Measurements from ENCODE around the gene GPR142. TPM values are rescaled to one million over a fixed set of nuclear protein-coding genes. Genes with fewer than 3 reads are reported as not detected.

Gene GPR142
- total and polyA plus RNA-seq, 2 donors from 2014 or later = not detected

- Histone ChIP-seq H3K27ac (ENCODE audit: low read depth in 2 of 2, low read length in 2 of 2) (no peak overlapping the region), H3K9ac (ENCODE audit: low read length in 3 of 3) (peak overlapping the region in 1 of 3 donors; percentile 60), H3K36me3 (ENCODE audit: control insufficient read depth in 2 of 3, insufficient read depth in 3 of 3, low read length in 3 of 3) (no peaks in the 10 kb centered on the region), H3K4me1 (ENCODE audit: control insufficient read depth in 2 of 3, insufficient read depth in 2 of 3, low read depth in 1 of 3, low read length in 3 of 3) (peaks cover 0 to 13% (median 0%) of the 10 kb centered on the region in 3 donors), H3K4me3 (ENCODE audit: low read length in 3 of 3) (no peak overlapping the region), H3K27me3 (ENCODE audit: control insufficient read depth, insufficient read depth, low read length) (no peaks in the 10 kb centered on the region), H3K9me3 (ENCODE audit: control insufficient read depth in 2 of 3, insufficient read depth in 1 of 3, low read length in 3 of 3) (no peaks in the 10 kb centered on the region)
- FAIRE-seq (no peak), DNase-seq (peak; percentile 95 to 96 (median 96))
- peak; percentile 100 for TF ChIP-seq CTCF (IDR thresholded peaks at IDR 0.05; ENCODE audit: borderline replicate concordance, extremely low read depth, insufficient read depth)
- intact Hi-C loops (cut with DNase I) = loop anchor here (5.0 kb wide), 1 partner anchor 78 kb away; no protein-coding TSS in a partner anchor
These were observed 12.3 kb downstream of the GPR142 start for GRCh38 chr17:74379495-74380085.

GRCh38 chr17:74380086-74380958, 13.0 kb downstream of the GPR142 start:
- H3K9me3 ChIP-seq (ENCODE audit: control insufficient read depth in 2 of 3, insufficient read depth in 1 of 3, low read length in 3 of 3) = no peaks in the 10 kb centered on the region
- peak; percentile 14 for TF ChIP-seq CTCF (IDR thresholded peaks at IDR 0.05; ENCODE audit: borderline replicate concordance, extremely low read depth, insufficient read depth)
- no peaks in the 10 kb centered on the region for H3K27me3 ChIP-seq (ENCODE audit: control insufficient read depth, insufficient read depth, low read length)
- peak overlapping the region; percentile 32 to 41 for H3K27ac ChIP-seq (ENCODE audit: low read depth in 2 of 2, low read length in 2 of 2)
- no peak for FAIRE-seq
- peak overlapping the region in 1 of 3 donors; percentile 60 for H3K9ac ChIP-seq (ENCODE audit: low read length in 3 of 3)
- no peak overlapping the region for H3K4me3 ChIP-seq (ENCODE audit: low read length in 3 of 3)
- H3K36me3 ChIP-seq (ENCODE audit: control insufficient read depth in 2 of 3, insufficient read depth in 3 of 3, low read length in 3 of 3) = no peaks in the 10 kb centered on the region
- peak in 2 of 5 donors; percentile 20 to 33 for DNase-seq
- intact Hi-C loops (cut with DNase I) = no loop called here
- peaks cover 0 to 13% (median 0%) of the 10 kb centered on the region in 3 donors for H3K4me1 ChIP-seq (ENCODE audit: control insufficient read depth in 2 of 3, insufficient read depth in 2 of 3, low read depth in 1 of 3, low read length in 3 of 3)

GRCh38 chr17:74380959-74381808, 13.9 kb downstream of the GPR142 start:
- DNase-seq = no peak
- no peak for TF ChIP-seq CTCF (IDR thresholded peaks at IDR 0.05; ENCODE audit: borderline replicate concordance, extremely low read depth, insufficient read depth)

More at GRCh38 chr17:74380959-74381808, 13.9 kb downstream of the GPR142 start:
- Histone ChIP-seq H3K36me3 (ENCODE audit: control insufficient read depth in 2 of 3, insufficient read depth in 3 of 3, low read length in 3 of 3) (no peaks in the 10 kb centered on the region), H3K4me1 (ENCODE audit: control insufficient read depth in 2 of 3, insufficient read depth in 2 of 3, low read depth in 1 of 3, low read length in 3 of 3) (peaks cover 0 to 14% (median under 1%) of the 10 kb centered on the region in 3 donors), H3K4me3 (ENCODE audit: low read length in 3 of 3) (no peak overlapping the region), H3K27ac (ENCODE audit: low read depth in 2 of 2, low read length in 2 of 2) (no peak overlapping the region), H3K9me3 (ENCODE audit: control insufficient read depth in 2 of 3, insufficient read depth in 1 of 3, low read length in 3 of 3) (no peaks in the 10 kb centered on the region), H3K9ac (ENCODE audit: low read length in 3 of 3) (no peak overlapping the region), H3K27me3 (ENCODE audit: control insufficient read depth, insufficient read depth, low read length) (no peaks in the 10 kb centered on the region)
- intact Hi-C loops (cut with DNase I) = no loop called here
- no peak for FAIRE-seq

Measured in kidney (tissue), 14 donors.